Amniotic stem cell (primary cell): ENCODE data around the gene GBA2.

ENCODE experiments used
- DNase-seq: peaks from one replicate; lab custom pipeline; 2025; lab: John Stamatoyannopoulos, UW

Gene GBA2

DNA sequence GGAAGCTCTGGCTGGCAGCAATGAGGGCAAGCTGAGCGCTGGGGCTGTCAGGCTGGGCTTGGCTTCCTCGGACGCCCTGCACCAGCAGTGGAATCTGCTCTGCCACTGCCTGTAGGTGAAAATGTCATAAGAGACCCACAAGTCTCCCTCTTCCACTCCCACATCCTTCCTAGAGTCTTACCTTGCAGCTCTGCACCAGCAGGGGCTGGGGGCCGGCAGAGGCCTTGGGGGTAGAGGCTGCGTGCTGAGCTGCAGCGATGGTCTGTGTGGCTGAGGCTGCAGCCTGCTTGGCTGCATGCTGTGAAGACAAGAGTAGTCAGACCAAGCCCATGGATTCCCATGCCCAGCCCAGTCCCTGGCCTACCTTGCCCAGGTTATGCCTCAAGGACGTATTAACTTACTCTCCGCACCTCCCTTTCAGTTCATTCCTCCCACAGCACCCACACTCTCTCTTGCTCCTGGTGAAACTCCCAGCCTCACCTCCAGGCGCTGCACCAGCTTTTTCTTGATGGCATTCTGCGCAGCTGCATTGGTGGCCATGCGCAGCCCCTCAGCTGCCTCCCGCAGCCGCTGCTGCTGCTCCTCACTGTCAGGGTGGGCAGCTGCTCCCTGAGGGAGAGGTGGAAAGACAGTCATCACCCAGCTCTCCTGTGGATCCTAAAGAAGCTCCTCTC lies 34.3 kb downstream of the GBA2 start:
- no peak for DNase-seq

- DNase-seq = no peak
These were observed 34.9 kb downstream of the GBA2 start for GRCh38 chr9:35714123-35714522.

DNA sequence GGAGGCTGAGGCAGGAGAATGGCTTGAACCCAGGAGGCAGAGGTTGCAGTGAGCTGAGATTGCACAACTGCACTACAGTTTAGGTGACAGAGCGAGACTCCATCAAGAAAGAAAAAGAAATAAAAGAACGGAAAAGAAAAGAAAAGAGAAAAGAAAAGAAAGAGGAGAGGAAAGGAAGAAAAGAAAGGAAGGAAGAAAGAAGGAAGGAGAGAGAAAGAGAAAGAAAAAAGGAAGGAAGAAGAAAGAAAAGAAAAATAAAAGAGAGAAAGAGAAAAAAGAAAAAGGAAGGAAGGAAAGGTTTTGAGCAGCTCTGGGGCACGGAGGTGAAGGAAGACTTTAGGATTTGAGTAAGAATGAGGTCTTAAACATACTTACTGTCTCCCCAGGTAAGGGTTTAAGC lies 35.5 kb downstream of the GBA2 start:
- DNase-seq = no peak

- no peak for DNase-seq
These were observed 36.1 kb downstream of the GBA2 start for GRCh38 chr9:35712762-35713400.

DNA sequence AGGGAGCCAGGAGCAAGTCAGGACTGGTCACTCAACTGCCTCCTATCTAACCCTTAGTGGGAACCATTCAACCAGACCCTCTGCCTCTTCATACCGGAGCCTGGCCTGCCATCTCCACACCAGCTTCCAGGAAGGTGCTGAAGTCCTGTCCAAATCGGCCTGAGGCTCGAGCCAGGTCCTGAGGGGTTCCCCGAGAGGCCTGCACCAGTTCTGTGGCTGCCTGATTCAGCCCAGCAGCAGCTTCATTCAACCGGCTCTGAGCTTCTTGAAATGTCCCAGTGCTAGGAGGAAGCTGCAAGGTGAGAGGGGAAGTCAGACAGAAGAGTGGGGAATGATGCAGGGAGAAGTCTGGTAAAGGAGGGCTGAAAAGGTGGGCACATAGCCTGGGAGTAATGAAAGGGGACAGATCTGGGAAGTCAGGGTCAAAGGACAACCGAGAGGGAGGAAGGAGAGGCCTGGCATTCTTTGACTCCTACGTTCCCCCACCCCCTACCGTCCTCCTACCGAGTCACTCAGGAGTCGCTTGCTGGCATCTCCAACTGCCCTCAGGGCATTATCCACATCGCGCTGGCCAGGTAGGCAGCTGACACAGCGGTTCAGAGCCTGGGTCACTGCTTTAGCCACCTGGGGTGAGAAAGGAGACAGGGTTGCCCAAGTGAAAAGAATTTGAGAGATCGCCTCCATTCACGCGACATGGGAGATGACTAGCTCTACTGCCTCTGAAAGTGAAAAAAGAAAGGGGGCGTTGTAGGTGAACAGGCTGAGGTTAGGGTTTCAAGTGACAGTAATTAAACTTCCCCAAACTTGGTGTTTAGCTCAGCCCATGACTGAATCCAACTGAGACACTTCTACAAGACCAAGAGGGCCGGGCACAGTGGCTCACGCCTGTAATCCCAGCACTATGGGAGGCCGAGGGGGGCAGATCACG lies 37.3 kb downstream of the GBA2 start:
- no peak for DNase-seq

DNA sequence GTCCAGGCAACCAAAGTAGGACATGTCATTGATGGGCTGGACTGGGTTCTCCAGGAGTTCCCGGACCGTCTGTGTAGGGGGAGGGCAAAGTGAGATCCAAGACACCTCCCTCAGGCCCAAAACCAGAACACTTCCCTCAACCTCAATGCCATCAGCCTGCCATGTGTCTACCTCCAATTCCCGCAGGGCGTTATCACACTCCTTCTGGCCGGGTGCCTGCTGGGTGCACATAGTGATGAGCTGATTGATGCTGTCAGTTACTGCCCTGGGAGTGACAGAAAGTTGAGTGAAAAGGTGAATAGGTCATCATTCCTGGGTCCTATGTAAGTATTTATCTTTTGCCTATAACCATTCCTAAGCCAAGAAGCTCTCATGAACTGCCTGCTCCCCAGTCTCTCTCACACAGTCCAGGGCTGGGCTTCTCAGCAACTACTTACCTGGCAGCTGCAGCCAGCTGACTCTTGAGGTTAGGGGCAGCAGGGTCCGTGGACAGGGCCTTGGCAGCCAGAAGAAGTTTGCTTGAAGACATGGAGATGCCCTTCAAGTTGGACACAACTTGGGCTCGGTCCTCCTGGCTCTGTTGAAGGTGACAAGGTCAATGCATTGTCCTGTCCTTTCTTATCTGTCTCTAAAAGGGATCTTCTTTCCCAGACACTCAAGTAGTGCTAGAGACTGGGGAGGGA lies 38.1 kb downstream of the GBA2 start:
- DNase-seq = no peak

GRCh38 chr9:35708146-35708545 lies 40.9 kb downstream of the GBA2 start:
- no peak for DNase-seq

DNA sequence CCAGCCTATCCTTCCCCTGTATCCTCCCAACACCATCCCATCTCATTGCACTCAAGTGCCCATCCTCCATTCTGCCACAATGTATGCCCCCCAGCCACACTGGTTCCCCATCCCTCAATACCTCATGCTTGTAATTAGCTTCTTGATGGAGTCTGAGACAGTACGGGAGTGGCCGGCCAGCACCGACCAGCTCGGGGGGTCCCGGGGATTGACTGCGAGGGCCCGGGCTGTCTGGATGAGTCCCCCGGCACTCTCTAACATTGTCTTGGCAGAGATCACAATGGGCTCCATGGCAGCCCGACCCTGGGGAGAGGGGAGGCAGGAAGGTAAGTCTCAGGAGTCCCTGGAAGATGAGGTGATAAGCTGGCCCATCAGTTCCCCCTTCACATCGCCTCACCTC lies 42.1 kb downstream of the GBA2 start:
- DNase-seq = no peak

GRCh38 chr9:35705836-35706430 lies 43.1 kb downstream of the GBA2 start:
- no peak for DNase-seq

- no peak for DNase-seq
These were observed 43.7 kb downstream of the GBA2 start for GRCh38 chr9:35705372-35705771.

- no peak for DNase-seq
These were observed 44.9 kb downstream of the GBA2 start for GRCh38 chr9:35703906-35704672.

DNA sequence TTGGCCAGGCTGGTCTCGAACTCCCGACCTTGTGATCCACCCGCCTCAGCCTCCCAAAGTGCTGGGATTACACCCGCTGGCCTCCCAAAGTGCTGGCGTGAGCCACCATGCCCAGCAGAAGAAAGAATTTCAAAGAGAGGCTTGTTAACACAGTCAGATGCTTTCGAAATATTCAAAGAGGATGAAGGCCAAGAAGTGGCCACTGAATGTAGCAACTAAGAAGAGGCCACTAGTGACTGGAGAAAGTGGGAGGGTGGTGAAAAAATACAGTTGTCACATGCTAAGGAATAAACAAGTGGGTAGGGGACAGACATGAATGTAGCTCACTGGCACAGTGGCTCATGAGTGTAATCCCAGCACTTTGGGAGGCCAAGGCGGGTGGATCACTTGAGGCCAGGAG lies 46.3 kb downstream of the GBA2 start:
- no peak for DNase-seq

- no peak for DNase-seq
These were observed 48.1 kb downstream of the GBA2 start for GRCh38 chr9:35700942-35701341.

DNA sequence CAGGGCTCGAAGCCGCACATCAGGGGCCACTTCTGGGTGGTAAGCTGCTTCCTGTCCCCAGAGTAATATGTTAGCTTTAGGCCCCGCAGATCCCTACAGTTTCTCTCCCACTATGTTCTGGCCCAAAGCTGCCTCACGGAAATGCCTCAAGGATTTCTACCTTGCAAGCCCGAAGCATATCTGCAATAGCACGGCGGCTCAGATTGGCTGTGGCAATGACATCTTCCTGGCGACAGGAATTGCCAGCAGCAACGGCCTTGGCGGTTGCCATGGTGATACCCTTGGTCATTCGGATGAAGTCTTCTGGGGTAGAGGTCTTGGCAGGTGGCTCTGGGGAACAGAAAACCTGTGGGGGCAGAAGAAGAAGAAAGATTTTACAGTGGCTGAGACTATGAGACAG lies 49.0 kb downstream of the GBA2 start:
- DNase-seq = no peak

DNA sequence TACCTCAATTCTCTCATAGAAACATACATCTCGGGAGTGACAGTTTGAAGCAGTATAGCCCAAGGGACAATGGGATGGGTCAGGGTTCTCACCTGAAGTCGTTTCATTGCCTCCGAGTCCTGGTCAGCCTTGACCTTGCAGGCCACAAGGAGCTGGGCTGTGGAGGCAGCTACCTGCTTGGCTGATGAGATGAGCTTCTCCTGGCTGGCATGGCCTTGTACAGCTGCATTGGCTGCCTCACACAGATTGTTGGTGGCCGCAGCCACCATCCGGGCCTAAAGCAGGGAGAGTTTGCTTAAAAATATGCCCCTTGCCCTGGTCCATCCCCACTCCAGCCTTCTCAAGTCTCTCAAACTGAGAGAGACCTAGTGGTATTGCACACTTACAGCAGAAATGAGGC lies 50.8 kb downstream of the GBA2 start:
- no peak for DNase-seq

DNA sequence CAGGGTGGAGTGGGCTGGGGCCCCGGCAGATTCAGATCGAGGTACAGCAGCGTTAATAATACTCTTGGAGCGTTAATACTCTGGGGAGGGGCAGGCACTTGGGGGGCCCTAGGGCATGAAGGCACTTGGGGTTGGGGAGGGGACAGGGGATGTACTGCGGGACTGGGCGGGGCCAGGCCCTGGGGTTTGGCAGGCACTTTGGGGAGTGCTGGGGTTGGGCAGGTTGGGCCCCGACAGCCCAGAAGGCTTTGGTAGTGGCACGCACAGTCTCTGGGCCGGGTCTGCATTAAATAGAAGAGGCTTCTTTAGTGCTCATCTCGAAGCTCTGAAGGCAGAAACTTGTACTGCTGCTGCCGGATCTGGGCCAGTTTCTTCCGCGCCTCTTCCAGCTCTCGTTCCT lies 51.5 kb downstream of the GBA2 start:
- DNase-seq = no peak

- no peak for DNase-seq
These were observed 52.4 kb downstream of the GBA2 start for GRCh38 chr9:35696520-35697215.

- no peak for DNase-seq
These were observed 53.1 kb downstream of the GBA2 start for GRCh38 chr9:35695943-35696401.

DNA sequence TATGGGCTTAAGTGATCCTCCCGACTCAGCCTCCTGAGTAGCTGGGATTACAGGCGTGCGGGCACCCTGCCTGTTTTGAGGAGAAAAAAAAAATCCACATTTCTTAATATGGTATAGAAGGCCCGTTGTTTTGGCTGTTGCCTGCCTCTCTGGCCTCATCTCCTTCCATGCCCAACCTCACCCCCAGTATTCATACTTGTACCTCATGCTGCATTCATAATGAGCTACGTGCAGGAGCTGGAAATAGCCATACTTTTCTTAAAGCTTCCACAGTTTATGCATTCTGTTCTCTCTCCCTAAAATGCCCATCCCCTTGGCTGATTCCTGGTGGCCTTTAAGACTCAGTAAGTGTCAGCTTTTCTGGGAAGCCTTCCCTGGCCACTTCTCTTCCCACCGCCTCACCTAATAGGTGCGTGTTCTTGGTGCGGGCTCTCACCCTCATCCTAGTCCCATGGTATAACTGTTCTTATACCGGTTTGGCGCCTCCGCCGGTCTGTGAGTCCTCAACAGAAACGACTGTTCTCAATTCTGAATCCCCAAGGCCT lies 57.2 kb downstream of the GBA2 start:
- no peak for DNase-seq

DNA sequence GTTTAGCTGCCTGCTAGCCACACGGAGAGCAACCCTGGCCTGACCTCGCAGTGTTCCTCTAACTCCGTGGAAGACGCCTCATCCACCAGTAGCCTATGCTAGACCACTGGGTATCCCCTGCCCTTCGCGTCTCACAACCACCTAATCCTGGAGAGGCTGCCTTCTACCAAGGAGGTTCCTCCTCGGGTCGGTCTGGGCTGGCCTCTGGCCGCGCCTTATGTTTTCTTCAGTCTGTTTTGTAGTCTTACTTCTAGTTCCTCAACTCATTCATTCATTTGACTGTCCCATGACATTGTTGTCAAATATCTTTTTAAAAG lies 57.7 kb downstream of the GBA2 start:
- no peak for DNase-seq
